ENCODE measurements around the gene DNAJC19.

DNA sequence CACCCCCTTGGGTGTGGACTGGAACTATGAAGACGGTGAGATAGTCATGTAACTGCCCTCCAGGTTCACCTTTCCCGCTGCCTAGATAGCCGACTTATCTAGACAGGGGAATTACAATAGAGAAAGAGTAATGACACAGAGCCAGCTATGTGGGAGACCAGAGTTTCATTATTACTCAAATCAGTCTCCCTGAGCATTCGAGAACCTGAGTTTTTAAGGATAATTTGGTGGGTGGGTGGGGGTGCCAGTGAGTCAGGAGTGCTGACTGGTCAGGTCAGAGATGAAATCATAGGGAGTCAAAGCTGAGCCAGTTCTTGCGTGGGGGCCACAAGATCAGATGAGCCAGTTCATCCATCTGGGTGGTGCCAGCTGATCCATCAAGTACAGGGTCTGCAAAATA lies 19.7 kb upstream of the DNAJC19 start:
- TF ChIP-seq EZH2phosphoT487 (IDR thresholded peaks at IDR 0.05; ENCODE audit: insufficient read depth, low read depth): no peak
- TF ChIP-seq EZH2 (IDR thresholded peaks at IDR 0.05; ENCODE audit: insufficient read depth, poor library complexity, severe bottlenecking): no peak
